ENCODE data around the gene ATOSA. TPM values are rescaled to one million over a fixed set of nuclear protein-coding genes. Genes with fewer than 3 reads are reported as not detected.

Gene ATOSA, protein sequence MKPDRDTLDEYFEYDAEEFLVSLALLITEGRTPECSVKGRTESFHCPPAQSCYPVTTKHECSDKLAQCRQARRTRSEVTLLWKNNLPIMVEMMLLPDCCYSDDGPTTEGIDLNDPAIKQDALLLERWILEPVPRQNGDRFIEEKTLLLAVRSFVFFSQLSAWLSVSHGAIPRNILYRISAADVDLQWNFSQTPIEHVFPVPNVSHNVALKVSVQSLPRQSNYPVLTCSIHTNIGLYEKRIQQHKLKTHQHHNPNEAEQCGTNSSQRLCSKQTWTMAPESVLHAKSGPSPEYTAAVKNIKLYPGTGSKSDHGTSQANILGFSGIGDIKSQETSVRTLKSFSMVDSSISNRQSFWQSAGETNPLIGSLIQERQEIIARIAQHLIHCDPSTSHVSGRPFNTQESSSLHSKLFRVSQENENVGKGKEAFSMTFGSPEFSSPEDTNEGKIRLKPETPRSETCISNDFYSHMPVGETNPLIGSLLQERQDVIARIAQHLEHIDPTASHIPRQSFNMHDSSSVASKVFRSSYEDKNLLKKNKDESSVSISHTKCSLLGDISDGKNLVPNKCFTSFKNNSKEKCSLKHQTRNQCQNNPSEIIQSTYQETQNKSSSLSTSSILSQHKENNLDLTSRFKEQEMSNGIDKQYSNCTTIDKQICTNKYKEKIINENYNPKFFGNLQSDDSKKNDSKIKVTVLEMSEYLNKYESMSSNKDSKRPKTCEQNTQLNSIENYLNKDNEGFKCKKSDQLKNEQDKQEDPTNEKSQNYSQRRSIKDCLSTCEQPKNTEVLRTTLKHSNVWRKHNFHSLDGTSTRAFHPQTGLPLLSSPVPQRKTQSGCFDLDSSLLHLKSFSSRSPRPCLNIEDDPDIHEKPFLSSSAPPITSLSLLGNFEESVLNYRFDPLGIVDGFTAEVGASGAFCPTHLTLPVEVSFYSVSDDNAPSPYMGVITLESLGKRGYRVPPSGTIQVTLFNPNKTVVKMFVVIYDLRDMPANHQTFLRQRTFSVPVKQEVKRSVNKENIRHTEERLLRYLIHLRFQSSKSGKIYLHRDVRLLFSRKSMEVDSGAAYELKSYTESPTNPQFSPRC
- total RNA-seq (2014; rRNA removed; shearing (Covaris generic)): 9.4 and 12.2 TPM in 2 replicates

DNA sequence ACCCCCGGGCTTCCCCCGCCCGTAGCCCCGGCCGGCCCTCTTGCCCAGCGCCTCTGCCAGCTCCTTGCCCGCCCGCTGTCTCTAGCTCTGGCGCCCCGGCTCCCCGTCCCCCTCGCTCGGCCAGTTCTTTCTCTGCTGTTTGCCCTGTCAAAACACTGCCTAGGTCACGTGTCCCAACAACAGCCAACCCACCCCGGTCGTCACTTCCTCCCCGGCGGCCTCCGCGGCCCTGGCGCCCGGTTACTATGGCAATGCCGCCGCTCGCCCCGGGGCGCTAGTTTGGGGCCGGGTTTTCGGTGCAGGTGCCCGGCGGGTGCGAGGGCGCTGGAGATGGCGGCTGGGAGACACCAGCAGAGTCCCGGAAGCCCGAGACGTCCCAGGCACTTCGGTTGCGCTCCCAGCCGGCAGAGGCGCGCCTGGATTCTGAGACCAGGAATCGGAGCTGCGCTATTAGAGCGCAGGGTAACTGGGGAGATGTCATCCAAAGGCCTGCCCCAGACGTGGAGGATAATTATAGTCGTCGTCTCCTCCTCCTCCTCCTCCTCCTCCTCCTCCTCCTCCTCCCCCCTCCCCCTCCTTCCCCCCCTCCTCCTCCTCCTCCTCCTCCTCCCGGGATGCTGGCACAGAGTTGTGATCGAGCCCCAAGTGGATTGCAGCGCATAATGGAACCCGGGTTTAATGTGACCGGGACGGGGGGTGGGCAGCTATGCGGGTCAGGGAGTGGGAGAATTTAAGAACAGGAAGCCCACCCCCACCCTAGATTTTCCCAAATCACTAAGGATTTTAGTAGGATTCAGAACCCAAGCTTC, at the start of gene ATOSA:
Gene ATOSA, minus strand, starts transcription at position 157 of the 809 bp plus-strand sequence. CDS start 1,367 bp downstream, outside the sequence.

Other genes starting within 250 kb of the ATOSA start
- gene MYO5A, start 150.5 kb downstream of the ATOSA start, total RNA-seq (2014; rRNA removed; shearing (Covaris generic)): 34.3 and 50.1 TPM in 2 replicates
- gene ARPP19, start 110.4 kb downstream of the ATOSA start, total RNA-seq (2014; rRNA removed; shearing (Covaris generic)): 71.9 and 86.6 TPM in 2 replicates
- gene ONECUT1, start 110.9 kb upstream of the ATOSA start, total RNA-seq (2014; rRNA removed; shearing (Covaris generic)): 0.08 and 0.58 TPM in 2 replicates